Left lung (tissue), 10 donors: ENCODE data around the gene SRPRB. TPM values are rescaled to one million over a fixed set of nuclear protein-coding genes. Genes with fewer than 3 reads are reported as not detected.

ENCODE experiments used
- ATAC-seq: fragments of 200-7000 bp; cut with Tn5 transposase; one replicate; pipeline ENCODE4 v1.9.1; 2020; ENCODE audit warnings: moderate library complexity
- DNase-seq, 4 donors: peaks; one replicate each; pipeline ENCODE4 v3.0.0-alpha.2; 2013 to 2020
- H3K27ac ChIP-seq, 2 donors: fragments of 200-600 bp; sonication (generic) in 1 of 2; one replicate each; pipeline versions ENCODE4 v1.5.0 to v1.8.0; 2020 to 2021
- H3K27me3 ChIP-seq, 2 donors: fragments of 200-600 bp; sonication (generic) in 1 of 2; one replicate each; pipeline versions ENCODE4 v1.5.0 to v1.8.0; 2020 to 2021
- H3K36me3 ChIP-seq, 2 donors: fragments of 200-600 bp; sonication (generic) in 1 of 2; one replicate each; pipeline versions ENCODE4 v1.5.0 to v1.8.0; 2020 to 2021
- H3K4me1 ChIP-seq, 2 donors: fragments of 200-600 bp; one replicate each; pipeline ENCODE4 v1.8.0; 2021
- H3K4me3 ChIP-seq, 2 donors: fragments of 200-600 bp; sonication (generic) in 1 of 2; one replicate each; pipeline versions ENCODE4 v1.5.0 to v1.8.0; 2020 to 2021; ENCODE audit warnings: mild to moderate bottlenecking in 1 of 2
- H3K9me3 ChIP-seq, 2 donors: fragments of 200-600 bp; sonication (generic) in 1 of 2; one replicate each; pipeline versions ENCODE4 v1.5.0 to v1.8.0; 2020 to 2021
- intact Hi-C, 2 donors: fragments of 100-400 bp; cut with DNase I; formaldehyde crosslinking; loops; one replicate each; pipeline versions ENCODE4 v1.11.2 to v1.14.2; 2022
- polyA plus RNA-seq, 6 donors: library from polyadenylated mRNA; unstranded; fragments of 120-200 nt; gene quantifications; one replicate each; pipeline ENCODE4 v1.2.1, GENCODE V29; 2013; ENCODE audit not compliant: insufficient read length in 6 of 6
- total RNA-seq, 2 donors: library from RNA; stranded (reverse); fragmentation: NEBNext Ultra II Directional; extraction: Animal tissue kit (Norgen Biotek cat#: 25700); gene quantifications; one replicate each; pipeline ENCODE4 v1.2.1, GENCODE V29; 2021
- TF ChIP-seq, protein P1 (sequence below), 2 donors: fragments of 200-600 bp; sonication (generic) in 1 of 2; IDR thresholded peaks; one replicate each; pipeline versions ENCODE4 v1.5.0 to v1.8.0; 2021; ENCODE audit warnings: antibody characterized with exemption in 2 of 2
- donor health status: DM: no; HTN: yes; CAD: no.
- donor health status: DM: no; HTN: no; CAD: no.

Gene SRPRB
- total and polyA plus RNA-seq, 8 donors = 36.2 to 117 (median 43.9) TPM

DNA sequence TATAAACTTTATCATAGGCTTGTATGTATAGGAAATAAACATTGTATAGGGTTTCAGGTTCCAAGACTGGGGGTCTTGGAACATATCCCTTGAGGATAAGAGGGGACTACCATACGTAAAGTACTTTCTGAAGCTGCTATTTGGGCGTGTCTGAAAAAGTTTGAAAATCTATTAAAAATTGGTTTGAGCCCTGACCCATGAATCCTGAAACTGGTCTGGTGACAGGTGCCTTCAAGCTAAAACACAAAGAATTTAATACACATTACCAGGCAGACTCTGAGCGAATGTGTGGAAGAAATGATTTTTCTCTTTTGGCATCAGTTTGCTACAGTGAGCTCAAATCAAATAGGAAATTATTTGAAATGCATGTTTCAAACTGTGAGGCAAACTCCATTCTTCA is 43.1 kb upstream of the SRPRB start:
- no peak for DNase-seq
- TF ChIP-seq, protein P1, sequence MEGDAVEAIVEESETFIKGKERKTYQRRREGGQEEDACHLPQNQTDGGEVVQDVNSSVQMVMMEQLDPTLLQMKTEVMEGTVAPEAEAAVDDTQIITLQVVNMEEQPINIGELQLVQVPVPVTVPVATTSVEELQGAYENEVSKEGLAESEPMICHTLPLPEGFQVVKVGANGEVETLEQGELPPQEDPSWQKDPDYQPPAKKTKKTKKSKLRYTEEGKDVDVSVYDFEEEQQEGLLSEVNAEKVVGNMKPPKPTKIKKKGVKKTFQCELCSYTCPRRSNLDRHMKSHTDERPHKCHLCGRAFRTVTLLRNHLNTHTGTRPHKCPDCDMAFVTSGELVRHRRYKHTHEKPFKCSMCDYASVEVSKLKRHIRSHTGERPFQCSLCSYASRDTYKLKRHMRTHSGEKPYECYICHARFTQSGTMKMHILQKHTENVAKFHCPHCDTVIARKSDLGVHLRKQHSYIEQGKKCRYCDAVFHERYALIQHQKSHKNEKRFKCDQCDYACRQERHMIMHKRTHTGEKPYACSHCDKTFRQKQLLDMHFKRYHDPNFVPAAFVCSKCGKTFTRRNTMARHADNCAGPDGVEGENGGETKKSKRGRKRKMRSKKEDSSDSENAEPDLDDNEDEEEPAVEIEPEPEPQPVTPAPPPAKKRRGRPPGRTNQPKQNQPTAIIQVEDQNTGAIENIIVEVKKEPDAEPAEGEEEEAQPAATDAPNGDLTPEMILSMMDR (IDR thresholded peaks at IDR 0.05) = no peak

DNA sequence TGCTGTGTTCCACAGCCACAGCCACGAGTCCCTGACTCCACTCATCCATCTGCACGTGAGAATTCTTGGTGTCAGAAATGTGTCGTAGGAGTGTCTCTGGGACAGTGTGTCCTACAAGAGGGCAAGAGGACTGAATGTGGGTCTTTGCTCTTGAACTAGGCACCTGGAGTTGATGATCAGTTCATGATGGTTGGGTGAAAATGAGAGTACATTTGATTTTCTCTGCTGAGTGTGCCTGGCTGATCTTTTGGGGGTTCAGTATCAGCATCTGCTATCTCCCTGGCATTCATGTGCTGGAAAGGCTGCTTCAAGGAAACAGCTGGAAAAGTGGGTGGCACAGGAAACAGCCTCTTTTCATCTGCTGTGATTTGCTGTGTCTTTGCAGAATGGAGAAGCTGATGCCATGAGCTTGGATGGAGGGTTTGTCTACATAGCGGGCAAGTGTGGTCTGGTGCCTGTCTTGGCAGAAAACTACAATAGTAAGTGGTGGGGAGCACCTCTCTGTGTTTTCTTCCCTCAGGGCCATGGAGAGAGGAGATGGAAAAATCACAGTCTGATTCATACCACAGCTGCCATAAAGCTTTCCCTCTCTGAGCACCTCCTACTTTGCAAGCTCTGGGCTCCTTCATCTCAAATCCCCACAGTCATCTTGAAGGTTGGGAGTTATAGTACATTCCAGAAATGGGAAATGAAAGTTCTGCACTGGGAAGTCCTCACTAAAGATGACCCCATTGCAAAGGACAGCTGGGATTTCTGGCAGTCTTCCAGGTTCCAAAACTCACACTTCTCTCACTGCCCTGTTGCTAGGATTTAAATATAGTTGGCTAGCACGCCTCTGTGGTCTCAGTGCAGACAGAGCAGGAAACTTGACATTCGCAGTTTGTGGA is 41.6 kb upstream of the SRPRB start:
- Histone ChIP-seq H3K27me3 (no peaks in the 10 kb centered on the region), H3K27ac (no peak overlapping the region), H3K4me3 (no peak overlapping the region), H3K9me3 (no peaks in the 10 kb centered on the region), H3K4me1 (no peaks in the 10 kb centered on the region), H3K36me3 (no peaks in the 10 kb centered on the region)
- DNase-seq (peak in 2 of 4 donors; percentile 72 to 83), ATAC-seq (peak; percentile 29)
- intact Hi-C loops = no loop called here
- TF ChIP-seq, protein P1 (IDR thresholded peaks at IDR 0.05) = no peak

More for the DNA sequence above, 43.1 kb upstream of the SRPRB start:
- Histone ChIP-seq H3K27me3 (no peaks in the 10 kb centered on the region), H3K36me3 (no peaks in the 10 kb centered on the region), H3K27ac (no peak overlapping the region), H3K9me3 (no peaks in the 10 kb centered on the region), H3K4me1 (no peaks in the 10 kb centered on the region), H3K4me3 (no peak overlapping the region)
- no peak for ATAC-seq
- intact Hi-C loops = no loop called here

DNA sequence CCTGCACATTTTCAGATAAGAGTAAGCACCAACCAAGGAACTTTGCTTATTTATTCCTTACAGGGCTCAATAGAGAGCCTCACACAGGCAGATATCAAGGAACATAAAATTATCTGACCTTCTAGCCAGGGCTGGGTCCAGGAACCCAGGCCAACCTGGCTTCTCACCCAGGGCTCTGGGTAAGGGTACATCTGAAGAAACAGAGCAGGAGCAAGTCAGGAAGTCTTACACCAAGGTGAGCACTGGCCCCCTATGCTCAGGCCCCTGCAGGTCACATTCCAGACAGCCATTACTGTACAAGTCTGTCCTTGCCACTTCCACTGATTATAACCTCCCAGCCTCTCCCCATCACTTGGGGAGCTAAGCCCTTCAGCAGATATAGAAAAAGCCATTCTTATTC is 40.4 kb upstream of the SRPRB start:
- Histone ChIP-seq H3K9me3 (no peaks in the 10 kb centered on the region), H3K27me3 (no peaks in the 10 kb centered on the region), H3K27ac (no peak overlapping the region), H3K36me3 (no peaks in the 10 kb centered on the region), H3K4me1 (no peaks in the 10 kb centered on the region), H3K4me3 (no peak overlapping the region)
- DNase-seq = no peak
- intact Hi-C loops = no loop called here
- TF ChIP-seq, protein P1 (IDR thresholded peaks at IDR 0.05) = no peak
- no peak for ATAC-seq

DNA sequence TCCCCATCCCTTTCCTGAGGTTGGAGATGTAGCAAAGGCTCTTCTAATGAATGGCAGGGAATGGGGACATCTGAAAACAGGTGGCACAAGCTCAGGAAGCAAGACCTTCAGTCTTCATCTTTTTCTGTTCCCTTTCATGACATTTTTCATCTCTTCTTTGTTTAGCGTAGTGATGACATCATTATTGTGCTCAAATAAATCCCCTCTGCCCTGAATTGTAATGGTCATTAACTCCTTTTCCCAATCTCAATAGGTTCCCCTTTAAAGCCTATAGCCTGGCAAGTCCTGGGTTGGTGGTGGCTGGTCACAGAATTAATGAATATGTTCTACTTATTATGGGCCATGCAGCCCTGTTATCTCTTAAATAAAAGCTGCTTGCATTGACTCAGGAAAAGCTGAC is 38.0 kb upstream of the SRPRB start:
- DNase-seq (no peak), ATAC-seq (no peak)
- intact Hi-C loops = no loop called here
- Histone ChIP-seq H3K36me3 (no peaks in the 10 kb centered on the region), H3K27me3 (no peaks in the 10 kb centered on the region), H3K9me3 (no peaks in the 10 kb centered on the region), H3K4me3 (no peak overlapping the region), H3K4me1 (no peaks in the 10 kb centered on the region), H3K27ac (no peak overlapping the region)
- TF ChIP-seq, protein P1 (IDR thresholded peaks at IDR 0.05) = no peak

DNA sequence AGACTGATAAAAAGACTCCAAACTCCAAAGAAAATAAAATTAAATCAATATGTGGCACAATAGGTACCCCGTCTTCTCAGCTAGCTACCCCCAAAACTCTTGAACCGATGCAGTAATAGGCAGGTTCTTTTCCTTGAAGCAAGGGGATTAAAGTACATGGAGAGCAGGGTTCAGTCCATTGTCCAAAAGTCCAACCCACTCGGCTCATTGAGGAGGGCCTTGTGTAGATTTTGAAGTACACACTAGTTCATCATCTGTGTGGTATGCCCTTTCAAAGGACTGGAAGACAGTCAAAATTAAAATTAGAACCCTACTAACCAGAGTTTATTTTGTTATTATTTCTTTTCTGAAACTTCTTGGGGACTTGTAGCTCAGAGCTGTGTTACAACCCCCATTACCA is 36.1 kb upstream of the SRPRB start:
- TF ChIP-seq, protein P1 (IDR thresholded peaks at IDR 0.05) = no peak
- Histone ChIP-seq H3K4me3 (no peak overlapping the region), H3K27me3 (no peaks in the 10 kb centered on the region), H3K36me3 (no peaks in the 10 kb centered on the region), H3K27ac (no peak overlapping the region), H3K9me3 (no peaks in the 10 kb centered on the region), H3K4me1 (no peaks in the 10 kb centered on the region)
- DNase-seq = no peak
- intact Hi-C loops = no loop called here
- no peak for ATAC-seq
